ENCODE results near the gene FXYD4.
A peak's percentile ranks its signal among the peaks of the same experiment; 100 is the strongest.
"Not testable (repeated sequence)": the region's sequence is repeated elsewhere in the genome, so short reads cannot be mapped to it uniquely, and the experiment has no call there.

The FXYD4 gene, protein sequence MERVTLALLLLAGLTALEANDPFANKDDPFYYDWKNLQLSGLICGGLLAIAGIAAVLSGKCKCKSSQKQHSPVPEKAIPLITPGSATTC

DNA sequence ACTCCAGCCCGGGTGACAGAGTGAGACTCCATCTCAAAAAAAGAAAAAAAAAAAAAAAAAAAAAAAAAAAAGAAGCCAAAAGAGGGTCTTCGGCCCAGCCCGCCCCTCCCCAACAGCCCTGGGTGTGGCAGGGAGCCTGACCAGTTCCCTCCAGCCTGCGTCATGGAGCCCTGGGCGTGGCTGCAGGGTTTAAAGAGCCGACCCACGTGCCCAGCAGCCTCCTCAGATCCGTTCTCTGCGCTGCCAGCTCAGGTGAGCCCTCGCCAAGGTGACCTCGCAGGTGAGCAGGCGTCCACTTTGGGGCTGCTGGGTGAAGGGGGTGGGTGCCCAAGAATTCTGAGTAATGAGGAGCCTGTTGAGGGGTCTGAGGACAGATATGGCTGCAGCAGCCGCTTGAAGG lies at the start of gene FXYD4:
TSS of gene FXYD4 (plus strand) at position 219 of the 400 bp plus-strand sequence. CDS start 2,111 bp downstream, outside the sequence.
- DNase-seq, result no peak
- no peak within 1 kb of the TSS for H3K4me3 Mint-ChIP-seq
- H3K4me1 Mint-ChIP-seq, result peaks cover 0 to 2% of the 10 kb centered on the region in 2 donors
- H3K27ac Mint-ChIP-seq, result no peak within 1 kb of the TSS
- H3K27me3 Mint-ChIP-seq, result no peaks in the 10 kb centered on the region
- H3K9me3 Mint-ChIP-seq, result no peaks in the 10 kb centered on the region
- H3K36me3 Mint-ChIP-seq, result no peaks in the 10 kb centered on the region
- no peak for ATAC-seq (replicated peaks)

DNA sequence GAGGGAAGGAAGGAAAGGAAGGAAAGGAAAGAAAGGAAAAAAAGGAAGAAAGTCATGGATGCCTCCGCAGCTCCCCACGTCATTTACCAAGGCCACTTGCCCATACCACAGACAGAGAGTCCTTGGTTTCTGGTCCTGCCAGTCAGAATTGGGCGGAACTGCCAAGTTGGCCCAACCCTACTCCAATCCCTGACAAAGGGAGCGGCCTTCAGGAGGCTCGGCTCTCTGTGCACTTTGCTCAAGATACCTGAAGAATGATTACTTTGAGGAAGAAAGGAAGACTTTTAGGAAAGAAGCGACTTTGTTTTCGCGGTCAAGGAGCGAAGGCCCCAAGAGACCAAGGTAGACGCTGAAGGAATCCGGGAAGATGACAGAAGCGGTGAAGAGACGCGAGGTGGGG lies 49.1 kb upstream of the FXYD4 start:
- Mint-ChIP-seq H3K4me1 (peaks cover 2 to 18% of the 10 kb centered on the region in 2 donors), H3K27ac (peak overlapping the region; percentile 84), H3K27me3 (peaks cover 39 to 49% of the 10 kb centered on the region in 2 donors), H3K36me3 (no peaks in the 10 kb centered on the region), H3K4me3 (peak overlapping the region; percentile 53 to 74), H3K9me3 (peaks cover 0 to 1% of the 10 kb centered on the region in 2 donors)
- ATAC-seq (replicated peaks) (peak in 1 of 2 donors; percentile 11), DNase-seq (no peak)

DNA sequence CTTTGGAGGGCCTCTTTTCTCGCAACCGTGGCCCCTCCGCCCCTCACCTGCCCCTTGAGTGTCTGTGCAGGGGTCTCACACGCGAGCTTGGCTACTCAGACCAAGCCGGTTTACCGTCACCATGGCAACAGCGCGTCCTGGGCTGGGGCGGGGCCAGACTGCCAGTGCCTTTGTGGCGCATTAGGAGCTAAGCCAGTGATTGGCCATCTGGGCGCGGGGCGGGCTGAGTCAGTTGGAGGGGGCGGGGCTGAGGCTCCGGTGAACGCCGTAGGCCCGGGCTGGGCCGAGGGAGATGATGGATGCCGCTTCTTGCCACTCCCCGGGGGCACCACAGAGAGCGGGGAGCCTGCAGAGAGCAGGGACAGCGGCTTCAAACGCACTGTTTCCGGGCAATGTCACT lies 48.7 kb upstream of the FXYD4 start:
- DNase-seq, result peak; percentile 68
- peaks cover 0 to 1% of the 10 kb centered on the region in 2 donors for H3K9me3 Mint-ChIP-seq
- H3K27me3 Mint-ChIP-seq, result peaks cover 43 to 53% of the 10 kb centered on the region in 2 donors
- peak overlapping the region; percentile 53 to 74 for H3K4me3 Mint-ChIP-seq
- peaks cover 2 to 18% of the 10 kb centered on the region in 2 donors for H3K4me1 Mint-ChIP-seq
- H3K27ac Mint-ChIP-seq, result peak overlapping the region; percentile 84
- H3K36me3 Mint-ChIP-seq, result no peaks in the 10 kb centered on the region
- peak; percentile 98 to 99 for ATAC-seq (replicated peaks)

DNA sequence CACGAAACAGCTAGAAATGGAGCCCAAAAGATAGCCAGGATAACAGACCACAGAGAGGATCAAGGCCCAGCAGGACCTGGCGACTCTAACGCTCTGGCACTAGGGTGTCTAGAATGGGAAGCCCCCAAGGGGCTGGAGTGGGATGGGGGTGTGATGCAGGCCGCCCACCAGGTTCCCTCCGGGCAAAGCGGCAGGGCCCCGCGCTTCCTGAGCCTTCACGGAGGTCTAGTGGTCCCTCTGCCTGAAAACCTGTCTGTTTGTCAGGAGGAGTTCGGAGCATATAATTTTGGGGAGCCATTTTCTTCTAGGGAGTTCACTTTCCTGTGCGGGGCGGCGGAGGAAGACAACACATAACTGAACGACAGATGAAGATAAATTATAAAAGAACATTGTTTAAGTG lies 48.2 kb upstream of the FXYD4 start:
- ATAC-seq (replicated peaks) (no peak), DNase-seq (no peak)
- peak overlapping the region; percentile 53 to 74 for H3K4me3 Mint-ChIP-seq
- H3K36me3 Mint-ChIP-seq, result no peaks in the 10 kb centered on the region
- peaks cover 0 to 1% of the 10 kb centered on the region in 2 donors for H3K9me3 Mint-ChIP-seq
- H3K27ac Mint-ChIP-seq, result no peak overlapping the region
- H3K27me3 Mint-ChIP-seq, result peaks cover 44 to 50% of the 10 kb centered on the region in 2 donors
- peaks cover 2 to 18% of the 10 kb centered on the region in 2 donors for H3K4me1 Mint-ChIP-seq

DNA sequence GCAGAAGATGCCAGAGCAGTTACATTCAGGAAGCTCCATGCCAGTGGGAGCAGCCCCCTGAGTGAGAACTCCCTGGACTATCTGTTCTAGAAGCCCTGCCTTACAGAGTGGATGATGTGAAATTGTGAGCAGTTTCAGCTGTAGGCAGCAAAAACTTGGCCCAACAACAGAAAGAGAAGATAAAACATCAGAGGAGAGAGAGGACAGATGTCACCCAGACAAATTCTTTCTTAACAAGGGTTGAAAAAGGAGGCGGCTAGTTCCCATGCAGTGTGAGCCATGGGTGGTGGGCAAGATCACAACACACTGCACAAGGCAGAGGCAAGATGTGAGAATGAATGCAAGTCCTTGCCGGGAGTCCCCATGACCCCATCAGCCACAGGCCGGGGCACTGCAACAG lies 46.6 kb upstream of the FXYD4 start:
- Mint-ChIP-seq H3K4me3 (no peak overlapping the region), H3K4me1 (peaks cover 2 to 18% of the 10 kb centered on the region in 2 donors), H3K27me3 (peaks cover 38 to 41% of the 10 kb centered on the region in 2 donors), H3K36me3 (no peaks in the 10 kb centered on the region), H3K9me3 (peaks cover 0 to 1% of the 10 kb centered on the region in 2 donors), H3K27ac (no peak overlapping the region)
- no peak for DNase-seq
- ATAC-seq (replicated peaks), result no peak

DNA sequence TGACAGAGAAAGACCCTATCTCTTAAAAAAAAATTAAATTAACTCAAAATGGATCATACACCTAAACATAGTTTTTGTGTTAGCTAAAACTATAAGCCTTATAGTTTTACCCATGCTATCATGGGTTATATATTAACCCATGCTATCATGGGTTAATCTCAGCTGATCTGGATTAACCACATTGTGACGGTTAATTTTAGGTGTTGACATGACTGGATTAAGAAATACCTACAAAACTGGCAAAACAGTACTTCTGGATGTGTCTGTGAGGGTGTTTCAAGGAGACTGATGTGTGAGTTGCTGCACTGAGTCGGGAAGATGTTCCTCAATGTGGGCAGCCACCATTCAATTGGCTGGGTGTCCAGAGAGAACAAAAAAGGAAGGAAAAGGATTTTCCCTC lies 44.3 kb upstream of the FXYD4 start:
- Mint-ChIP-seq H3K4me3 (no peak overlapping the region), H3K27me3 (peaks cover 16 to 30% of the 10 kb centered on the region in 2 donors), H3K36me3 (no peaks in the 10 kb centered on the region), H3K9me3 (no peaks in the 10 kb centered on the region), H3K27ac (no peak overlapping the region), H3K4me1 (peaks cover 7 to 17% of the 10 kb centered on the region in 2 donors)
- no peak for ATAC-seq (replicated peaks)
- DNase-seq, result no peak

DNA sequence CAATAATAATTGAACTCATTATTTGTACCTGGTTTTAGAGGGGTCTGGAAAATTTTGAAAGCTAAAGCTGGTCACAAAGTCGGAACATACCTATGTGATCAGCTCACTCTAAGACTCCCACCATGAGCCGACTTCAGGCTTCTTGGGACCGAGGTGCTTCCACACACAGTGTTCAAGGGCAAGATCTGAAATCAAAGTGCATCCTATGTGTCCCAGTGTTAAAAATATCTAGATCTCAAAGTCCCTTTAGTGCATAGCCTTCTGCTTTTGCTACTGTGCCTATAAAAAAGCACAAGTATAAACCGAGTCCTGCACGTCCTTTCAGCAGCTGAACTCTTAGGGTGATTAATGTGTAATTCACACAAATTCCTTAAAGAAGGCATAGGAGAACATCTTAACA lies 43.5 kb upstream of the FXYD4 start:
- H3K9me3 Mint-ChIP-seq, result no peaks in the 10 kb centered on the region
- DNase-seq (no peak), ATAC-seq (replicated peaks) (no peak)
- H3K27me3 Mint-ChIP-seq, result peaks cover 13 to 22% of the 10 kb centered on the region in 2 donors
- no peak overlapping the region for H3K27ac Mint-ChIP-seq
- H3K36me3 Mint-ChIP-seq, result no peaks in the 10 kb centered on the region
- no peak overlapping the region for H3K4me3 Mint-ChIP-seq
- peaks cover 8 to 9% of the 10 kb centered on the region in 2 donors for H3K4me1 Mint-ChIP-seq

DNA sequence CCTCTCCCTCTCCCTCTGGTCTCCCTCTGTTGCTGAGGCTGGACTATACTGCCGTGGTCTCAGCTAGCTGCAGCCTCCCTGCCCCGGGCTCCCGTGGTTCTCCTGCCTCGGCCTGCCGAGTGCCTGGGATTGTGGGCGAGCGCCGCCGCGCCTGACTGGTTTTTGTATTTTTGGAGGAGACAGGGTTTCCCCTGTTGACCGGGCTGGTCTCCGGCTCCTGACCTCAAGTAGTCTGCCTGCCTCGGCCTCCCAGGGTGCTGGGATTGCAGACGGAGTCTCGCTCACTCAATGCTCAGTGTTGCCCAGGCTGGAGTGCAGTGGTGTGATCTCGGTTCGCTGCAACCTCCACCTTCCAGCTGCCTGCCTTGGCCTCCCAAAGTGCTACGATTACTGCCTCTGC lies 42.6 kb upstream of the FXYD4 start:
- peaks cover 11 to 15% of the 10 kb centered on the region in 2 donors for H3K27me3 Mint-ChIP-seq
- H3K9me3 Mint-ChIP-seq; DNase-seq; H3K4me3 Mint-ChIP-seq; H3K36me3 Mint-ChIP-seq; H3K4me1 Mint-ChIP-seq; ATAC-seq (replicated peaks); H3K27ac Mint-ChIP-seq: not testable (repeated sequence)

DNA sequence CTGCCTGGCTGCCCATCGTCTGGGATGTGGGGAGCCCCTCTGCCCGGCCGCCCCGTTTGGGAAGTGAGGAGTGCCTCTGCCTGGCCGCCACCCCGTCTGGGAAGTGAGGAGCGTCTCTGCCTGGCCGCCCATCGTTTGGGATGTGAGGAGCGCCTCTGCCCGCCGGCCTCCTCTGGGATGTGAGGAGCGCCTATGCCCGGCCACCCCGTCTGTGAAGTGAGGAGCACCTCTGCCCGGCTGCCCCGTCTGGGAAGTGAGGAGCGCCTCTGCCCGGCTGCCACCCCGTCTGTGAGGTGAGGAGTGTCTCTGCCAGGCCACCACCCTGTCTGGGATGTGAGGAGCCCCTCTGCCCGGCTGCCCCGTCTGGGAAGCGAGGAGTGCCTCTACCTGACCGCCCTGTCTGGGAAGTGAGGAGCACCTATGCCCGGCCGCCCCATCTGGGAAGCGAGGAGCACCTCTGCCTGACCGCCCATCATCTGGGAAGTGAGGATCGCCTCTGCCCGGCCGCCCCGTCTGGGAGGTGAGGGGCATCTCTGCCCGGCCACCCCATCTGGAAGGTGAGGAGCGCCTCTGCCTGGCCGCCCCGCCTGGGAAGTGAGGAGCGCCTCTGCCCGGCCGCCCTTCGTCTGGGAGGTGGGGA lies 42.1 kb upstream of the FXYD4 start:
- H3K27ac Mint-ChIP-seq, result not testable (repeated sequence)

DNA sequence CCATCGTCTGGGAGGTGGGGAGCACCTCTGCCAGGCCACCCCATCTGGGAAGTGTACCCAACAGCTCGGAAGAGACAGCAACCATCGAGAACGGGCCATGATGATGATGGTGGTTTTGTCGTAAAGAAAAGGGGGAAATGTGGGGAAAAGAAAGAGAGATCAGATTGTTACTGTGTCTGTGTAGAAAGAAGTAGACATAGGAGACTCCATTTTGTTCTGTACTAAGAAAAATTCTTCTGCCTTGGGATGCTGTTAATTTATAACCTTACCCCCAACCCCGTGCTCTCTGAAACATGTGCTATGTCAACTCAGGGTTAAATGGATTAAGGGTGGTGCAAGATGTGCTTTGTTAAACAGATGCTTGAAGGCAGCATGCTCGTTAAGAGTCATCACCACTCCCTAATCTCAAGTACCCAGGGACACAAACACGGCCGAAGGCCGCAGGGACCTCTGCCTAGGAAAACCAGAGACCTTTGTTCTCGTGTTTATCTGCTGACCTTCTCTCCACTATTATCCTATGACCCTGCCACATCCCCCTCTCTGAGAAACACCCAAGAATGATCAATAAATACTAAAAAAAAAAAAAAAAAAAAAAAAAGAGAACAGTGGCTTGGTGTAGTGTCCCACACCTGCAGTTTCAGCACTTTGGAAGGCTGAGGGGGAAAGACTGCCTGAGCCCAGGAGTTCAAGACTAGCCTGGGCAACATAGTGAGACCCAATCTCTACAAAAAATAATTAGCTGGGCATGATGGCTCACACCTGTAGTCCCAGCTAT lies 41.2 kb upstream of the FXYD4 start:
- ATAC-seq (replicated peaks); H3K27ac Mint-ChIP-seq; H3K36me3 Mint-ChIP-seq; H3K9me3 Mint-ChIP-seq; H3K4me1 Mint-ChIP-seq; DNase-seq; H3K4me3 Mint-ChIP-seq: not testable (repeated sequence)
- peaks cover 11 to 15% of the 10 kb centered on the region in 2 donors for H3K27me3 Mint-ChIP-seq

More for the DNA sequence above, 42.1 kb upstream of the FXYD4 start:
- DNase-seq; H3K36me3 Mint-ChIP-seq; H3K4me1 Mint-ChIP-seq; H3K9me3 Mint-ChIP-seq; ATAC-seq (replicated peaks); H3K4me3 Mint-ChIP-seq: not testable (repeated sequence)
- peaks cover 11 to 15% of the 10 kb centered on the region in 2 donors for H3K27me3 Mint-ChIP-seq

DNA sequence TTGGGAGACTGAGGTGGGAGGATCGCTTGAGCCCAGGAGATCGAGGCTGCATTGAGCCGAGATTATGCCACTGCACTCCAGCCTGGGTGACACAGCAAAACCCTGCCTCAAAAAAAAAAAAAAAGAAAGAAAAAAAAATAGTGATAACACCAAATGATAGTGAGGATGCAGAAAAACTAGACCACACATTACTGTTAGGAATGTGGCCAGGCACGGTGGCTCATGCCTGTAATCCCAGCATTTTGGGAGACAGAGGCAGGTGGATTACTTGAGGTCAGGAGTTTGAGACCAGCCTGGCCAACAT lies 40.7 kb upstream of the FXYD4 start:
- not testable (repeated sequence) for ATAC-seq (replicated peaks)

DNA sequence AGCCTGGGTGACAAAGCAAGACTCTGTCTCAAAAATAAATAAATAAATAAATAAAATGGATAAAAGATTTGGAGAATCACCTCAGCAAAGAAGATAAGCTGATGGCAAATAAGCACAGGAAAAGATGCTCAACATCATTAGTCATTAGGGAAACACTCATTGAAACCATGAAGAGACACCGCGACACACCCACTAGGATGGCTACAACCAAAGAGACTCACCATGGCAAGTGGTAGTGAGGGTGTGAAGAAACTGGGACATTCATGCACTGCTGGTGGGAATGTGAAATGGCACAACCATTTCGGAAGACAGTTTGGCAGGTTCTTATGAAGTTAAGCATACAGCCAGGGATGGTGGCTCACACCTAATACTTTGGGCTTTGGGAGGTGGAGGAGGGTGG lies 37.8 kb upstream of the FXYD4 start:
- H3K27ac Mint-ChIP-seq, result no peak overlapping the region
- H3K4me3 Mint-ChIP-seq, result no peak overlapping the region
- no peak for ATAC-seq (replicated peaks)
- H3K36me3 Mint-ChIP-seq, result no peaks in the 10 kb centered on the region
- no peak for DNase-seq
- H3K27me3 Mint-ChIP-seq, result peaks cover 14 to 19% of the 10 kb centered on the region in 2 donors
- no peaks in the 10 kb centered on the region for H3K9me3 Mint-ChIP-seq
- peaks cover 4 to 8% of the 10 kb centered on the region in 2 donors for H3K4me1 Mint-ChIP-seq

More for the DNA sequence above, 40.7 kb upstream of the FXYD4 start:
- H3K27ac Mint-ChIP-seq, DNase-seq, H3K4me3 Mint-ChIP-seq, H3K36me3 Mint-ChIP-seq, H3K9me3 Mint-ChIP-seq, H3K4me1 Mint-ChIP-seq: not testable (repeated sequence)
- H3K27me3 Mint-ChIP-seq, result peaks cover 11 to 15% of the 10 kb centered on the region in 2 donors

DNA sequence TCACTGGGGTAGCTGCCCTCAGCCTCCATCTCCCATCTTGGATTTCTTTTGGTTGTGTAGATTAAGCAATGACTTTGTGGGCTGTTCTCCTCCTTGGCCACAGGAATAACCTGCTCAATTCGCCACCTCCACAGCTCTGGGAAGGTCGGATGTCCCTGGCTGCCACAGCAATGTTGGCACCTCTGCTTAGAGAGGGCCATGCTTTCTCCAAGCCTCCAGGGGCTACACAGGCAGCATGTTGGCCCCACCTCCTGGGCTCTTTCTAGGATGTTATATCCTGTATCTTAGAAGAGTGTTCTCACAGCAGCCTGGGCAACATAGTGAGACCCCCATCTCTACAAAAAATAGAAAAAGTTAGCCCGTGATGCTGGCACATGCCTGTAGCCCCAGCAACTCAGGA lies 35.4 kb upstream of the FXYD4 start:
- H3K36me3 Mint-ChIP-seq, result no peaks in the 10 kb centered on the region
- peaks cover 4 to 8% of the 10 kb centered on the region in 2 donors for H3K4me1 Mint-ChIP-seq

DNA sequence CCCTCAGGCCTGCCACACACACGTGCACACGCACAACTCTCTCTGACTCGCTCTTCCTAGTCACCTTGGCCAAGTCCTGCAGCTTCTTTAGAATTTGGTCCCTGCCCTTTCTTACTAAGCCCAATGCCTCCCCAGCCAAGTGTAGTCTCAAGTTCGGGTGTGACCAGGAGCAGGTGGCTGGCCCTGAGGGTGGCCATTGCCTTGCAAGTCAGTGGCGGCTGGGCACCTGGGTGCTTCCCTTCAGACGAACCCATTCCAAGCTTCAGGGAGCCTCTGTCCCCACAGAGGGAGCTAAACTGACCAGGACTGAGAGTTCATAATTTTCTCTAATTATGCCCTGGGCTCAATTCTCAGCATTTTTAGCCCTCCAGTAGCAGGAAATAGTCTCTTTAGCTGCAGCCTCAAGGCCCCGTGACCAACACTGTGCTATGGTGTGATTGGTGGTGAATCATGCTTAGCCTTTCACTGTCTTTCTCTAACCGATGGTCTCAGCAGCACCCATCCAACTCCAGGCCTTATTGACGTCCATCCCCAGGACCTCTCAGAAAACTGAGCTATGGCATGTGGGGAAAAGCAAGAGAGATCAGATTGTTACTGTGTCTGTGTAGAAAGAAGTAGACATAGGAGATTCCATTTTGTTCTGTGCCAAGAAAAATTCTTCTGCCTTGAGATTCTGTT lies 34.7 kb upstream of the FXYD4 start:
- DNase-seq (no peak), ATAC-seq (replicated peaks) (no peak)
- Mint-ChIP-seq H3K9me3 (no peaks in the 10 kb centered on the region), H3K27me3 (peaks cover 32 to 40% of the 10 kb centered on the region in 2 donors), H3K4me1 (peaks cover 4 to 7% of the 10 kb centered on the region in 2 donors), H3K36me3 (no peaks in the 10 kb centered on the region), H3K27ac (no peak overlapping the region), H3K4me3 (no peak overlapping the region)

More for the DNA sequence above, 35.4 kb upstream of the FXYD4 start:
- Mint-ChIP-seq H3K4me3 (no peak overlapping the region), H3K9me3 (no peaks in the 10 kb centered on the region), H3K27me3 (peaks cover 32 to 40% of the 10 kb centered on the region in 2 donors), H3K27ac (no peak overlapping the region)
- DNase-seq (no peak), ATAC-seq (replicated peaks) (no peak)
